HG03025 (cell line): ENCODE results near the gene CDH4.

Experiments used
- ATAC-seq: cut with Tn5 transposase; IDR thresholded peaks from one replicate; pipeline ENCODE4 v1.9.1; 2021; ENCODE audit warnings: mild to moderate bottlenecking, moderate library complexity; ENCODE audit not compliant: unreplicated experiment, low FRiP score

The CDH4 gene

DNA sequence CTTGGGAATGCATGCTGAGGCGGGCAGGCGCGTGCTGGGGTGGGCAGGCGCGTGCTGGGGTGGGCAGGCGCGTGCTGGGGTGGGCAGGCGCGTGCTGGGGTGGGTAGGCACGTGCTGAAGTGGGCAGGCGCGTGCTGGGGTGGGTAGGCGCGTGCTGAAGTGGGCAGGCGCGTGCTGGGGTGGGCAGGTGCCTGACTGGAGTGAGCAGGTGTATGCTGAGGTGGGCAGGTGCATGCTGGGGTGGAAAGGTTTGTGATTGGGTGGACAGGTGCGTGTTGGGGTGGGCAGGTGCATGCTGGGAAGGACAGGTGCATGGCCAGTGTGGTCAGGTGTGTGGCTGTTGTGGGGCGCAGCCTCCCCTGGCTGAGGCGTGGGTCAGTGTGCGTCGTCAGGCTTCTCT lies 404.1 kb downstream of the CDH4 start:
- ATAC-seq: no peak

DNA sequence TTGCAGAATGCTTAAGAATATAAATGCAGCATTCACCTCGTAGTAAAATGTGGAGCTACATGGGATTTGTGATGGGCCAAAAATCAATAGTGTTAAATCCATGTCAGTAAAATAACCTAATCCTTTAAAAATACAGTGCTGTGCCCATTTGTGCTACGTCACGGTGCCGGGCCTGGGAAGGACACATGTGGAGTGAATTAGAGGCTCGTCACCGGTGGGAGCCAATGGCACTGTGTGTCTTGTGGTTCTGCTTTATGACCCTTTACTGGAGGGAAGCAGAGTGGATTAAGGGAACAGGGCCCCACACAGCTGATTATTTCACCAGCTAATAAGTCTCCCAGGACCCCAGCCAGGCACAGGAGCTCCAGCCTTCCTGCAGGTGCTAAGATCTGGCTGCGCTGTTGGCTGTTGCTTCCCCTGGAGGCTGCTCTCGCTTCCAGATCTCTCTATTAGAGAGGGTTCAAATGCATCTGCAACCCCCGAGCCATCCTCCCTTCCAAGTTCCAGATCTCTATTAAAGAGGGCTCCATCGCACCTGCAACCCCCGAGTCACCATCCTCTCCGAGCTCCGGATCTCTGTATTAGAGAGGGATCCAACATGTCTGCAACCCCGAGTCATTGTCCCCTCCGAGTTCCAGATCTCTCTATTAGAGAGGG lies 405.8 kb downstream of the CDH4 start:
- ATAC-seq: no peak

DNA sequence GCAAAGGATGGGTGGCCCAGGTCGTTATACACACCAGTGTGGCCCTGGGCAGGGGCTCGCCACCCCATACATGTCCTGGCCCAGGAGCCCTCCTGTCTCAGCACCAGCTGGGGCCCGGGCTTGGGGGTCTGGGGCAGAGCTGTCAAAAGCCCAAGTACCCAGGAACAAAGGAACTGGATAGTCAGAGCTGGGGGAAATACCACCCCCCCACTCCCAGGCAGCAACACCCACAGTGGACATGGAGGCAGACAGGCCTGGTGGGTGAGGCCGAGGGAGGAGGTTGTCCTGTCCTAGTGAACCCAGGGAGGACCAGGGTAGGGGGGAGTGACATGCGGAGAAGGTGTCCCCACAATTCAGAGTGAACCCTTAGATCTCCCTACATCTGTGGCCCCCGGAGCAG lies 406.5 kb downstream of the CDH4 start:
- no peak for ATAC-seq

DNA sequence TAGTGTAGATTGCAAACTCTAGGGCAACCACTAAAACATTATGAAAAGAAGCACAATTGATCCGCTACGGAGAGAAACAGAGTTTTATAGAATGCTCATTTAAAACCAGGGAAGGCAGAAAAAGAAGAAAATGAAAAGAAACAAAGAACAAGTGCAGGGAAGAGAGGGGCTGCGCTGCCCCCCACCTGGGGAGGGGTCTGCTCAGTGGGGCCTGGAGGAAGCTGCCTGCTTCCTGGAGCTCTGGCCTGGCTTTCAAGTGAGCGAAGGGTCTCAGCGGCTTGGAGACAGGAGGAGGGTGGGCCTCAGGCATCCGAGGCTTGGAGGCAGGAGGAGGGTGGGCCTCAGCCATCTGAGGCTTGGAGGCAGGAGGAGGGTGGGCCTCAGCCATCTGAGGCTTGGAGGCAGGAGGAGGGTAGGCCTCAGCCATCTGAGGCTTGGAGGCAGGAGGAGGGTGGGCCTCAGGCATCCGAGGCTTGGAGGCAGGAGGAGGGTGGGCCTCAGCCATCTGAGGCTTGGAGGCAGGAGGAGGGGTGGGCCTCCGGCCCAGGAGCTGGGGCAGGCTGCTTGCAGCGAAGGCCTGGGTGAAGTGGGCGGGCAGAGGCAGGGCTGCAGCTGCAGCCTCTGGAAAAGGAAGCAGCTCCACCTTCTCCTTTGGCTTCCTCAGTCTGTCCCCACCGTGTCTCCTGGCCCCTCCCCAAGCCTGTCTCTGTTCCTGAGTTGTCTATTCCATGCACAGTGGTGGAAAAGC lies 407.4 kb downstream of the CDH4 start:
- no peak for ATAC-seq

DNA sequence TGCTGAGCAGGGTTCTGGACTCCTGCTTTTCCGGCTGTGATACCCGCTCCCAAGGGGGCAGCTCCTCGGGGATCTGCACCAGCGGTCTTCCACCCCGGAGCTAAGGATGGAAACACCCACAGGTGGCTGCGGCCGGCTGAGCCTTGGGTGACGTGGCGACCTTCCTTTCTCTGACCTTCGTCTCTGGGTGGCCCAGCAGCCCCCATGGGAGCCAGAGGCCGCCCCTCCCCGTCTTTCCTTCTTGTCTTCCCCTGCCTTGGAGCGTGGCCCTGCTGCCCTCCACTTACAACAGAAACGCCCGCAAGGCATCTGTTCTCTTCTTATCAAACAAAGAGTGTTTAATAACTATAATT lies 407.9 kb downstream of the CDH4 start:
- ATAC-seq: no peak

DNA sequence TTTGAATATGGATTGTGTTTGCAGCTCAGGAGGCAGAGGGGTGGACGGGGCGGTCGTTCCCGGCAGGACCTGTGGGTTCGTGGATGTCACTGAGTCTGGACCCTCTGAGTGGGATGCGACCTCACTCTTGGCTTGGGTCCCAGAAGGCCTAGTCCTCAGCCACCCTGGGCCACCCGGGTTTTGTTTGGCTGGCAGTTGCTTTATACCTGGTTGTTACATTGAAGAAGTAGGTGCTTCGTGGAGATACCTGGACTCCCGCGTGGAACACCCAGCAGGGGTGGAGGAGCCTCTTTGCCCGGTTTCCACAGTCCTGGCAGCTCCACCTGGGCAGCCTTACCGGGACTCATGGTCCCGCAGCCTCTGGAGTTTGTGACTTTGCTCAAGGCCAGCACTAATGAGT lies 408.5 kb downstream of the CDH4 start:
- ATAC-seq: no peak

DNA sequence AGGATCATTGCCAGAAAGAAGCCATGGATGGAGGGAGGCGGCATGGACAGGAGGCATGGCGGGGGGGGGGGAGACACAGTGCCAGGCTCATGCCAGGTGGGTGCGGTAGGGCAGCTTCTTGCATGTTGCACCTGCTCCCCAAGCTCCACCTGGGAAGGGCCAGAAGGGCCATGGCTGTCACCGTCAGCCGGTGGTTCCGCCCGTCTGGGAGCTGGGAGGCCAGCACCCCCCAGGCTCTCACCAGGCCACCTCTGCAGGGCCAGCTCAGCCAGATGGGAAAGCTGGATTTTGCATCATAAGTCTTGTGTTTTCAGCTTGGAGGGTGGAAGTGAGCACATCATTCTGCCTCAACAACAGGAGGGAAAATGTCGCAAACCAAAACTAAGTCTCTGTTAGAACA lies 409.0 kb downstream of the CDH4 start:
- ATAC-seq: no peak

DNA sequence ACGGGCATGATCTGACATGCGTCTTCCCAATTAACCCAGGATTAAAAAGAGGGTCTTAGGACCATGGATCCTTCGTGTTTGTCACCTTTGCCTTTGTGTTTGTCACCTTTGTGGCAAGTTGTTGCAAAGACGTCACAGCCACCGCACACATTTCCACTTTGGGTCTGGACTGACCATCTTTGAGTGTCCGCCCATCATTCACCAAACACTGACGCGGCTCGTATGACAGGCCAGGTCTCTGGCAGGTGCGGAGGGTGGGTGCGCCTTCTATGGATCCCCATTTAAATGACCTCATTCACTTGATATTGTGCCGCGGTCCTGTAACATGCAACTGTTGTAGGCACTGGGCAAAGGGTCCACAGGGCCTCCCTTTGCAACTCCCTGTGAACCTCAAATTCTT lies 409.5 kb downstream of the CDH4 start:
- no peak for ATAC-seq

DNA sequence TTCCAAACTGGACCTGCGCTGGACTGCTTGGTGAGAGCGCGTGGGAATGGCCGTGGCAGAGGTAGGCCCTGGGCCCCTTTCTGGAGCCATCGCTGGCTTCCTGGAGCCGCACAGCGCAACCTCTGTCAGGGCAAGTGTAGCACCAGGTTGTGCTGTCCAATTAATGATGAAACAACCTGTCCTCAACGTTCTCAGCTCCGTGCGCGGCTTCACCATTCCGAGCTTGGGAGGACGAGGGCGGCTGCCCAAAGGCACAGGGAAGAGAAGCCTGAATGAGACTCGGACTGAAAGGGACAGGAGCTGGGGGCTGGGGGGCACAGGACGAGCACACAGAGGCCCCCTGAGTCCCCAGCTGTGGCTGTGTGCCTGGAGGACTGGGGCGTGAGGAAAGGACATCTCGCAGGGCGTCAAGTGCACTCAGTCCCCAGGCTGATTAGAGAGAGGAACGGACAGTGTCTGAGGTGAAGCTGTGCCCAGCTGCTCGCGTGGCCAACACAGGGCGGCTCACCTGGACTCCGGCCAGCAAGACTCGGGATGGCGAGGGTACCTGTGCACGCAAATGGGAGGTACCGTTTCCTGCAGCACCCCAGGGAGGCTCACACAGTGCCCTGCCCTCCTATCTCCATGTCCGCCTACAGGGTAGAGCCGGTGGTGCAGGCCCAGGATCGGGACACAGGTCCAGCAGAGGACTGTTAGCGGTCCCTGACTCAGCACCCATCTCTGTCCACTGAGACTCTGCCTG lies 410.3 kb downstream of the CDH4 start:
- no peak for ATAC-seq

DNA sequence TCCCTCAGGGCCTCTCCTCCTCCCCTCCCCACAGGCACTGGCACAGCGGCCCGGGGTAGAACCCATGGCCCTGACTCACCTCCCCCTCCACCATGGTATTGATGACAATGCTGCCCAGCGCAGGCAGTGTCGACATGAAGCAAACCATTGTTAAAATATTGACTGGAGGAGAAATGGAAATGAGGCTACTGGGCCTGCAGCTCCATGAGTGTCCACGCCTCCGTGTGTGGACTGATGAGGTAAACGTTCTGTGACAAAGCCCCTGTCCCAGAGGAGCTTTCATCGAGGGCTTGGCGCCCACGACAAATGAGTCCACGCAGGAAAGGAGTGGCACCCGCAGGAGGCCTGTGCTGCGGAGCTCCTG lies 410.9 kb downstream of the CDH4 start:
- no peak for ATAC-seq

DNA sequence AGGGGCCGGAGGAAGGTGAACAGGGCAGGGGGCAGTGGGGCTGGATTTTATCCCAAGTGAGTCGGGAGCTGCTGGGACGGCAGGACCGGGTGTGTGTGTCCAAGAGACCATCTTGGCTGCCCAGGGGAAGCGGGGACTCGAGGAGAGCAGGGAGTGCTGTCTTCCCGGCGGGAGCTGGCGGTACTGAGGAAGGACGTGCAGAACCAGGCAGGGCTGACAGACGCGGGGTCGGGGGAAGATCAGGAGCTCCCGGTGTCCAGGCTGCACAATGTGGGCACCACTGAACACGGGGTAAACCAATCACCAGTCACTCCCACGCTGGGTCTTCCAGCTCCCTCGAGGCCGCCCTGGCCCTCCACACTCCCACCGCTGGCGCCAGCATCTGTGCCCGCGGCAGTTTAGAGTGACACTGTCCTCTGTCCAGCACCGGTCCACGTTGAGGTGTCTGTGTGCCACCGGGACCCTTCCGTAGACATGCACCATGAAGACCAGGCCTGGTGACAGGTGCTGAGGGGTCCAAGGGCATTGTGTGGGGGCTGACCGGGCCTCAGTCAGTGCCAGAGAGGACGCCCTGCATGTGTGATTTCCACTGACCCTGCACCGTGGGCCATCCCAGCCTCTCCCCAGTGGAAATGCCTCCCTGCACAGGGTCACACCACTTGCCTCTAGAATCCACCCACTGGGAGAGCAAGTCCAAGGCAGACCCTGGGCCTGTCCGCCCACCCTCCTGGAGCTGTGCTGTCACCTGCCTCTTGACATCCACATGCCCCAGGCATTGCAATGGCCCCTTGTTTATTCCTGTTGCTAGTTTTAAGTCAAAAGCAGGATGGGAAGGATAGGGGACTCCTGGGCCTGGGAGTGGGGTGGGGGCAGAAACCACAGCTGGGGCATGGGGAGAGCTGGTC lies 411.7 kb downstream of the CDH4 start:
- ATAC-seq: no peak

DNA sequence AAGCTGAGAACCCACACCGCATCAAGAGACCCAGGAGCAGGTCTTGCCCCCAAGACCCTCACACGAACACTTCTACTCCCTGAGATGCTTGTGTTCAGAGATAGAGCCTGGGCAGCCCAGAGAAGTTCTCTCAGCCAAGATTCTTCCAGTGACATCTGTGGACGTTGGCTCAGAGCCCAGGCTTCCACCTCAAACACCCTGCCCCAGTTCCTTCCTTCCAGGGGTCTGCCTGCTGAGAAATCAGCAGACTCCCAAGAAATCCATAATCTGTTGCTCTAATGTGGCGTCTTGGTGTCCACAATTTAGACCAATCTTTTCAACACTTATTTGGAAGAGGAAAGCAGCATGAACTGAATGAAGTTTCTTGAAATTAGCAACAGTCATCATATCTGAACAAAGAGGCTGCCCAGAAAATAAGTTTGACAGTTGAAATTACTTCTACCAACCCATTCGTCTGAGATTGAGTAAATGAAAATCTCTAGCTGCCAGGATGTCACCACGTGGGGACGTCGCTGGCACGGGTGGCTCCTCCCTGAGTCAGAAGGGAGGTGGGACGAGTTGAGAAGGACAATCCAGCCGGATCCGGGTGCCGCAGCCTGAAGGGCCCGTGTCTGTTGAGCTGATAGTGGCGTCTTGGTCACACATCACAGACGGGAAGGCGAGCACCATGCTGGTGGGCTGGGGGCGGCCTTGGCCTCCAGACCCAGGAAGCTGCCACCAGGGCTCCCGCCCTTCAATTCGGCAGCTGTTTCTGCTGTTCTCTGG lies 412.7 kb downstream of the CDH4 start:
- no peak for ATAC-seq

DNA sequence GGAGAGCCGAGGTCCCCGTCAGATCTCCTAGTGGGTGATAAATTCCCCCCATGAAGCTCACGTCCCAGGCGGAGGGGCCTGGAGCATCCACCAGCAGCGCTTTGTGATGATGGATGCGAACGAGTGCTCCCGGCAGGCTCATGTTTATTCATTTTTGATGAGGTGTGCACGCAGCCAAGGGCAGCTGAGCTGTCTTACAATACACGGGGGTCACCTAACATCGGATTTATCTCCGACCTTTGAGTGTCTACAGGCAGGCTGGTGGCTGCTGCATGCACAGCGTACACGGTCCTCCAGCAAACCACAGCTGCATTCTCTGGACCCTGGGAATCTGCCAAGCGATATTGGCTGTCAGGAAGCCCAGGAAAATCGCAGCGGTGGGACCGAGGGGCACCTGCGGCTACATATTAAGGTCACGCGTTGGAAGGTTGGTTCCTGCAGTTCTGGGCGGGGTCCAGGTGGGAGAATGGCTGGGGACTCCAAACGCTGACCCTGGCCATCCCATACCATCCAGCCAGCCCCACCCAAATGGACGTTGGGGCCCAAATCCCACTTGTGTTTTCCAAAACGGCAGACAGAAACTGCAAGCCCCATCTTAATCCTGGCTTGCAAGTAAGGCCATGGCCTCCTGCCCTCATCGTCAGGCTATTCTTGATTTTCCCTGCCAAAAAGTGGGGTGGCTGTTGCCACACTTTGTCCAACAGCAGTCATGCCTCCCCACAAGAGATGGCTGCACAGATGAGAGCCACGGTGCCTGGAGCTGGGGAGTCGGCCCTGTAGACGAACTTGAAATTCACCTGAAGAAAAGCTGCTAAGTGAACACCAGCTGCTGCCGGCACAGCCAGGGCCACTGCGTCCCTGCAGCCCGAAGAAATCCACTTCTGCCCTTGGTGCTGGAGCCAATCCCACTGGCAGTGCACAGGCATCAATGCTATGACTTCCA lies 413.7 kb downstream of the CDH4 start:
- ATAC-seq: no peak

DNA sequence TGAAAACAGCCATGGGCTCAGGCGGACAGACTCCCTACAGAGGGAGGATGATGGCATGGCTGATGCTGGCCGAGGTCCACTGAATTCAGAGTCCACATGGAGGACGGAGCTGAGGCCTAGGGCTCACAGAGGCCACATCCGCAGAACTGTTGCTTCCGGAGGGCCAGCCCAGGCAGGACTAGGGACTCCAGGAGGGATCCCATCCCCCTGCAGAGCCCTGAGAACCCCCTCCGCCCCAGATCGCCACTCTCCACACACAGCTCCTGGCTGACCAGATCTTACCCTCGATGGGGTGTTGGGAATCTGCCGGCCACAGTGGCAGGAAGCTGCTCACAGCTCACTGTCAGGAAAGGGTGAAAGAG lies 414.4 kb downstream of the CDH4 start:
- ATAC-seq: no peak

DNA sequence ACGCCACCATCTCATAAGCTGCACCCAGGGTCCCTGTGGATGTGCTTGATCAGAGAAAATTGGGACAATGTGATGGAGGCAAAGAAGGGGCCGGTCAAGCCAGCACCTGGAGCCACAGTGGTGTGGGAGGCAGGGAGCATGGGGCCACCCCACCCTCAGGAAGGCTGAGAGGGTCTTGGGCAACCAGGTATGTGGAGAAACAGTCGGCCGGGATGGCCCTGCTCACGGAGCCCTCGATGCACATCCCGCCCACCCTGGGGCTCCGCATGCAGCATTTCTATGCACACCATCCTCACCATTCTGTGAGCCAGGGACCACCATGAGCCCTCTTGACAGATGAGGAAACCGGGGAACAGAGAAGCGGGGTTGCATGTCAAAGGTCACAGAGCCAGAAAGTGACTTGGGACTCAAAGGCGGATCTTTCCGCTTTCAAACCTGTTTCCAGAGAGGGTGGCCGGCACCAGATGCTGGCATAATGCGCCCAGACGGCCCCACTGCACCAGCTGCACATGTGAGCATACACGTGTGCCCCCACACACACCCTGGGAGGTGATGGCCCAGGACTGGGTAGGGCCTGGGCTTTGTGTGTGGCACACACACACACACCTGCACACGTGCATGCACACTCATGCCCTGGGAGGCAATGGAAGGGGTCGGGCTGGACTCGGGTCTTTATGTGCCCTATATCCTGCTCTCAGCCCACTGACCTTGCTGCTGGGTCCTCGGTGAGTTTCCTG lies 415.2 kb downstream of the CDH4 start:
- no peak for ATAC-seq

DNA sequence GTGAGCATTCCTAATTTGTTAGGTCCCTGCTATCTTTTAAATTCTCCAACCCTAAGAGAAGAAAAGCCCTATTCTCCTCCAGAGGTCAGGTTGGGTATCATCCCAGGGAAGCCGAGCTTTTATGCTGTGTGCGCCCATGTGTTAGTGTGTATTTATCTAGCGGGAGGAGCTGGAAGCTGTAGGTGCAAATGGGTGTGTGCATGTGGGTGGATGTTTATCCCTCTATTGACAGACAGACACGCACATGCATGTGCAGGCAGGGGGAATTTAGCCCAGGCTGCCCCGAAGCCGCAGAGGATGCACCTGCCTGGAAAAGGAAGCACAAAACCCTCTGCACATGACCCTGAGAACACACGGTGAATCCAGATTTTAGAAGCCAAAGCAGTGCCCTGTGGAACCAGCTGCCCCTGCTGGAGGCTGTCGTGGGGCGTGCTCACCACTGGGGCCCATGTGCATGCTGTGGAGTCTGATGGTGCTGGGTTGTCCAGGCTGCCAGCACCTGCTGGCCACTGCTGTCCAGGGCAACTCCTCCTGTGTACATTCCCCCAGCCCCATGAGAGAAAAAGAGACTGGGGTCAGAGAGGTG lies 416.1 kb downstream of the CDH4 start:
- no peak for ATAC-seq

DNA sequence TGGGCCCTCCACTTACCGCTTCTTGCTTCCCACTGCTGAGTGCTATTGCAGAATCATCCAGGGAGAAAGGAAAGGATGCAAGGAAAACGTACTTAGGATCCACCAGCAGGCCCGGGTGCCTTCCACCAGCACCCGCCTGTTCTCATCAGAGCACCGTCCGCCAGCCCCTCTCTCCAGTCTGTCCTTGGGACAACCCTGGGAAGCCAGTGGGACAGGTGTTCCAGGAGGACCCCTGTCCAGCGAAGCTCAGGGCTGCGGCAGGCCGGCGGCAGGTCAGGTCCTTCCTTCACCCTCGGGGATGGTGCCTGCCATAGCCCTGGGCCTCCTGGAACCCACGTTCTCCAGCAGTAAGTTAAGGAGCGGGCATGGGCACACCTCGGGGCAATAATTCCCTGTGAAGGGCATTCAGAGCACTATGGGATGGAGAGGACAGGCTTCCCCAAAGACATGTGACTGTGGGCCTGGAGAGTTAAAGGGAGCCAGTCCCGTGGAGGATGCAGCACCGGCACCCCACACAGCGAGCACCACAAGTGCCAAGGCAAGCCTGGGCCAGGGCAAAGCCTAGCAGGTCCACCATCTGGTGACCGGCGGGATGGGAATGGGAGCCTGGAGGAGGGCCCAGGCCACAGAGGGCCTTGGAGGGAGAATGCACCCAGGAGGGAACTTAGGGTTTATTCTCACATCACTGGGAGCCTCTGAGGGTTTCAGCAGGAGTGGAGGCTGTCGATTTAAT lies 416.9 kb downstream of the CDH4 start:
- no peak for ATAC-seq
